WERI-Rb-1 (cell line): ENCODE results near the gene TMEM38B.
"Not testable (repeated sequence)": the region's sequence is repeated elsewhere in the genome, so short reads cannot be mapped to it uniquely, and the experiment has no call there.

Experiments used
- DNase-seq: peaks from one replicate; pipeline ENCODE4 v3.0.0-alpha.2; 2020
- H3K27ac ChIP-seq: fragments of 250-450 bp; sonication (Bioruptor Pico); 2 replicates; pipeline ENCODE4 v1.5.1; 2020; ENCODE audit warnings: mild to moderate bottlenecking, moderate library complexity
- H3K27me3 ChIP-seq: fragments of 250-450 bp; sonication (Bioruptor Pico); 2 replicates; pipeline ENCODE4 v1.5.1; 2021; ENCODE audit warnings: mild to moderate bottlenecking, low read depth, moderate library complexity; ENCODE audit not compliant: insufficient read depth, severe bottlenecking
- H3K36me3 ChIP-seq: fragments of 250-450 bp; sonication (Bioruptor Pico); 2 replicates; pipeline ENCODE4 v1.5.1; 2020; ENCODE audit warnings: mild to moderate bottlenecking, moderate library complexity
- H3K4me3 ChIP-seq: 2 replicates; pipeline ENCODE4 v1.5.1; 2011; ENCODE audit warnings: low read depth, mild to moderate bottlenecking, control low read depth, low read length
- H3K9me3 ChIP-seq: fragments of 250-450 bp; sonication (Bioruptor Pico); 2 replicates; pipeline ENCODE4 v1.5.1; 2021; ENCODE audit warnings: mild to moderate bottlenecking, moderate library complexity; ENCODE audit not compliant: severe bottlenecking
- TF ChIP-seq, protein P1 (sequence below): IDR thresholded peaks from 2 replicates; pipeline ENCODE4 v1.5.1; 2011; ENCODE audit warnings: low read depth, mild to moderate bottlenecking, control low read depth, inconsistent platforms, low read length

The TMEM38B gene

DNA sequence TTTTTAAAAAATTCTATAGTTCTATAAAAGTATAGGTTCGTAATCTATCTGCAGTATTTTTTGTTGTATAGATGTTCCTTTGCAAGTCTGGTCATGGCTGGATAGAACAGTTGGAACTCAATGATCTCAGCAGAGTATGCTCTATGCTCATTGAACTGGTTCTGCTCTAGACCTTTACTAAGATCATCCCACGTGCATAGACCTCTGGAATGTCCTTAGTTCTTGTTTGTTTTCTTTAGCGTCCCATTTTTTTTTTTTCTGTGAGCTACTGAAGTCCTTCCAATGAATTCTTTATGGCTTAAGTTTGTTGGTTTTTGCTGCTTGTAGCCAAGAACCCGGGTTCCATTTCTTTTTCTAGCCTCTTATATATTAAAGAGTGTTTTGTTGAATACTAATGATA is 3.5 kb downstream of the TMEM38B start:
- H3K36me3 ChIP-seq = peaks cover 17% of the 10 kb centered on the region
- no peak for DNase-seq
- TF ChIP-seq, protein P1, sequence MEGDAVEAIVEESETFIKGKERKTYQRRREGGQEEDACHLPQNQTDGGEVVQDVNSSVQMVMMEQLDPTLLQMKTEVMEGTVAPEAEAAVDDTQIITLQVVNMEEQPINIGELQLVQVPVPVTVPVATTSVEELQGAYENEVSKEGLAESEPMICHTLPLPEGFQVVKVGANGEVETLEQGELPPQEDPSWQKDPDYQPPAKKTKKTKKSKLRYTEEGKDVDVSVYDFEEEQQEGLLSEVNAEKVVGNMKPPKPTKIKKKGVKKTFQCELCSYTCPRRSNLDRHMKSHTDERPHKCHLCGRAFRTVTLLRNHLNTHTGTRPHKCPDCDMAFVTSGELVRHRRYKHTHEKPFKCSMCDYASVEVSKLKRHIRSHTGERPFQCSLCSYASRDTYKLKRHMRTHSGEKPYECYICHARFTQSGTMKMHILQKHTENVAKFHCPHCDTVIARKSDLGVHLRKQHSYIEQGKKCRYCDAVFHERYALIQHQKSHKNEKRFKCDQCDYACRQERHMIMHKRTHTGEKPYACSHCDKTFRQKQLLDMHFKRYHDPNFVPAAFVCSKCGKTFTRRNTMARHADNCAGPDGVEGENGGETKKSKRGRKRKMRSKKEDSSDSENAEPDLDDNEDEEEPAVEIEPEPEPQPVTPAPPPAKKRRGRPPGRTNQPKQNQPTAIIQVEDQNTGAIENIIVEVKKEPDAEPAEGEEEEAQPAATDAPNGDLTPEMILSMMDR = no peak
- H3K27ac ChIP-seq = no peak overlapping the region
- no peaks in the 10 kb centered on the region for H3K9me3 ChIP-seq
- H3K27me3 ChIP-seq = no peaks in the 10 kb centered on the region
- no peak overlapping the region for H3K4me3 ChIP-seq

DNA sequence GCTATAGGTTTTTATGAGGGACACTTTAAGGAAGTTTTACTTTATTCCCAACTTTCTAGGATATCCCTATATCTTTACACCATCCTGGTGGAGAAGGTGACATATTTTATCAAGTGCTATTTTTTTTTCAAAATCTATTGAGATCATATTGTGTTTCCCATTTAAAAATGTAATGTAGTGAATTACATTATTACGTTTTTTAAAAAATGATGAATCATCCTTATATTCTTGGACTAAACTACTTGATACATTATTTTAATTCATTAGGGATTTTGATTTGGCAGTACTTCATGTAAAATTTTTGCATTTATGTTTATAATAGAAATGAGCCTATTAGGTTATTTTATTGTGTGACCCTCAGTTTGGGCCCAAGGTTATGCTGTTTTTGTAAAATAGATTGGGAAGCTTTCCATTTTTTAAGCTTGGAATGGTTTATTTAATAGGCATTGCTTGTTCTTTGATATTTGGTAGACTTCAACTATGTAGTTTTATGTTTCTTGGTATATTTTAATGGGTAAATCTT is 4.1 kb downstream of the TMEM38B start:
- Histone ChIP-seq H3K4me3 (no peak overlapping the region), H3K27me3 (no peaks in the 10 kb centered on the region), H3K9me3 (no peaks in the 10 kb centered on the region), H3K27ac (no peak overlapping the region), H3K36me3 (peaks cover 20% of the 10 kb centered on the region)
- no peak for DNase-seq
- TF ChIP-seq, protein P1 = no peak

DNA sequence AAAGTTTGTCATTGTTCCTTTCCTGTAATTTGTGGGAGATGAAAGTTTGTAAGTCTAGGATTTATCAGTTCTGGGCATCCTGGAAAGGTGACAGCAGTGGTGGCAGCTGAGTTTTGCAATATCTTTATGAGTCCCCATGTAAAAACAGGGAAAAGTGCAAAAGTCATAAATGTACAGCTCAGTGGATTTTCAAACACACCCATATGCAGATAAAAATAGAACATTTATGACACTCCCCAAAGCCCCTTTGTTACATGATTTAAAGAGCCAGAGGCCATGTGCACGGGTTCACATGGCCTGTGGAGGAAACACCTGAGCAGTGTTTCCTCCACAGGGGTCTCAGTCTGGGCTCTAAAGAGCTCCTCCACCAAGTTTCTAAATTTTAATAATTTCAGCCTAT is 6.3 kb downstream of the TMEM38B start:
- H3K4me3 ChIP-seq = no peak overlapping the region
- peaks cover 22% of the 10 kb centered on the region for H3K36me3 ChIP-seq
- no peaks in the 10 kb centered on the region for H3K27me3 ChIP-seq
- H3K27ac ChIP-seq = no peak overlapping the region
- no peaks in the 10 kb centered on the region for H3K9me3 ChIP-seq
- TF ChIP-seq, protein P1 = no peak
- no peak for DNase-seq

DNA sequence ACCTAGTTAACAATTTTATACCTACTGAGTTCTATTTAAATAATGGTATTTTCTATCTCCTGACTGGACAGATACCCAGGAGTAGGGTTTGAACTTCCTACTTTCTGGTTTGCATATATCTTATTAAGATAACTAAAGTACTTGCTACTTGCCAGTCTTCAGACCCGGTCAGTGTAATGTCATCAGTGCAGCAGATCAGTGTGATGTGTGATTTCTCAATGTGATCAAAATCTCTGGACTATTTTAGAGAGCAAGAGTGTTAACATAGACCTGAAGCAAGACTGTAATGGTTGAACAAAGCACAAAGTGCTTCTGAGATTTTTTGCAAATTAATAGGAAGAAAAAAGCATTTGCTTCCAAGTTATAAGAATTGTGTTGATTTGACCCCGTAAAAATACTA is 6.8 kb downstream of the TMEM38B start:
- no peak for DNase-seq
- Histone ChIP-seq H3K27ac (no peak overlapping the region), H3K36me3 (peaks cover 26% of the 10 kb centered on the region), H3K9me3 (no peaks in the 10 kb centered on the region), H3K27me3 (no peaks in the 10 kb centered on the region), H3K4me3 (no peak overlapping the region)
- TF ChIP-seq, protein P1 = no peak

DNA sequence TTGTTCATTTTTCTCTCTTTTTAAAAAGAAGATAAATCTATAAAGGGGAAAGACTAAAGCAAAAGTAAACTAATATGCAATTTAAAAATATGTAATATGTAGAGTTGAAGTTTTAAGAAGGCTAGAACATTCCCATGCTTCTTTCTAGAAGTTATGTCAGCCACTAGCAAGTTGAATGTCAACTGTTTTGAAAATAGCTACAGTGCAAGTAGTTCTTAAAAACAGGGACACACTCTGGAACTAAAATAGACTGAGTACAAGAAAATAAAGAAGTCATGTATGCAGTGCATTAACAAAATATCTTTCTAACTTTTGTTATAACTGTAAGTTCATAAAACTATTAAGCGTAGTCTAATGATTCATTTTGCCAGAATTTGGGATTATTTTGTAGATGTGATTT is 7.9 kb downstream of the TMEM38B start:
- H3K36me3 ChIP-seq = peaks cover 24% of the 10 kb centered on the region
- DNase-seq = no peak
- H3K27ac ChIP-seq = no peak overlapping the region
- no peak overlapping the region for H3K4me3 ChIP-seq
- no peaks in the 10 kb centered on the region for H3K27me3 ChIP-seq
- TF ChIP-seq, protein P1 = no peak
- no peaks in the 10 kb centered on the region for H3K9me3 ChIP-seq

DNA sequence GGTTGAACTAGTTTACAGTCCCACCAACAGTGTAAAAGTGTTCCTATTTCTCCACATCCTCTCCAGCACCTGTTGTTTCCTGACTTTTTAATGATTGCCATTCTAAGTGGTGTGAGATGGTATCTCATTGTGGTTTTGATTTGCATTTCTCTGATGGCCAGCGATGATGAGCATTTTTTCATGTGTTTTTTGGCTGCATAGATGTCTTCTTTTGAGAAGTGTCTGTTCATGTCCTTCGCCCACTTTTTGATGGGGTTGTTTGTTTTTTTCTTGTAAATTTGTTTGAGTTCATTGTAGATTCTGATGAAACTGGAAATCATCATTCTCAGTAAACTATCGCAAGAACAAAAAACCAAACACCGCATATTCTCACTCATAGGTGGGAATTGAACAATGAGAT is 9.3 kb downstream of the TMEM38B start:
- not testable (repeated sequence) for H3K27me3 ChIP-seq, H3K4me3 ChIP-seq, H3K27ac ChIP-seq, H3K9me3 ChIP-seq, DNase-seq
- peaks cover 33% of the 10 kb centered on the region for H3K36me3 ChIP-seq
